ENCODE measurements around the gene ABCC8.

Gene ABCC8

DNA sequence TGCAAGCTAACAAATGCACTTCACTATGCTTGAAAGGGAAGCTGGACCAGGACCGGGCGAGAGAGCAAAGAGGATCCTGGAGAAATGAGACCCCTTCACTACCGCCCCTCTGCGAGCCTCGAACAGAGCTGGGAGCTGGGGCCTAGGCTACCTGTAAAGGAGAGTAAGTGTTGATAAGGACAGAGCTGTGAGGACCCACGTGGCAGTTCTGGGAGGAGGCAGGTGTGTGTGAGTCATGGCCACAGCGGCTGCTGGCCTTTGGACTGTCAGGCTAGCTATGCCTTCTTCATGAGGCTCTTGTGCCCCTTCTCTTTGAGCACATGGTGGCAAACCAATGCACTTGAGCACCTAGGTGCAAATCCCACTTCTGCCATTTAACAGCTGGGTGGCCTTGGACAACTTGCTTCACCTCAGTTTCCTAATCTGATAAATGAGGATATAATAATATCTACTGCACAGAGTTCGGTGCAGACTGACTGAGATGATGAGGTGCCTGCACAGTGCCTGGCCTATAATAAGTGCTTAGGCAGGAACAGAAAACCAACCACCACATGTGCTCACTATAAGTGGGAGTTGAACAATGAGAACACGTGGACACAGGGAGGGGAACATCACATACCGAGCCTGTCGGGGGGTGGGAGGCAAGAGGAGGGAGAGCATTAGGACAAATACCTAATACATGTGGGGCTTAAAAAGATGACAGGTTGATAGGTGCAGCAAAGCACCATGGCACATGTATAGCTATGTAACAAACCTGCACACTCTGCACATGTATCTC lies 52.9 kb downstream of the ABCC8 start:
- no peak for DNase-seq

DNA sequence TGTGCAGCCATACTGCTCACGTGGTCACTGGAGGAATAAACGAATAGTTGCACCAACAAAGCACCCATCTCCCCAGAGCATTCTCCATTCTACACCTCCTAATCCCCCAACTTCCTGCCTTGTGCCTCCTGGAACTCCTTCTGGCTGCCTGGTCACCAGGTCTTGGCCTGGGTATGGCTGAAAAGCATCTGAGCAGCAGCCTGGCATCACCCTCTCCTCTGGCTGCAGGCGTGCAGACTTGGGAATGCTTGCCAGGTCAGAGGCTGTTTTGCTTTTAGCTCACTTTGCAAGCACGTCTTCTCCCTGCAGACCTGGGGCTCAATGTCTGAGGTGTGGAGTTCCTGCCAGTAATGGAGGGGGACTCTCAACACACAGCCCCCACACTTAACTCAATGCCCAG lies 54.9 kb downstream of the ABCC8 start:
- no peak for DNase-seq

DNA sequence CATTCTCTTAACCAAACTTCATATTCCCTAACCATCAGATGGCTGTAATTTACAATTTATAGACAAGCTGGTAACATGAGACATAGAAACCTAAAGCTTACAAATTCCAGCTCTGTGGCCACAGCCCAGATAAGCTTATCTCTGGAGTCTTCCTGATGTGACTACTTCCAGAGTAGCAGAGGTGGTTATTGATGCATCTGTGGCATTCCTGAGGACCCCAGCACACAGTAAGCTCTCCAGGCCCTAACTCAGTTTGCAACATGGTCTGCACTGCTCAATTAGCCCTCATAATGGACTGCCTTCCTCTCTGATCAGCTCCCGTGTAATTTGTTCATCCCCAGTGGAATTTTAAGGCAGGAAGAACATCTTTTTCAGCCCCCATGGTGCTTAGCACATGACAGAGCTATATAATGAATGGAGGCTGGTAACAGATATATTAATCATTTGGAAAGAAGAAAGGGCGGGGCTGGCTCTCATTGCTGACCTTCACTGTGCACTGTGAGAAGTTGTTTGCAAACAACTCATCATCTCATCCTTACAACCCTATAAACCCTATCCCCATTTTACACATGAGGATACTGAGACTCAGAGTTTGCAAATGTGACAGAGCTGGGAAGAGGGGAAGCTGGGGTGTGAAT lies 58.1 kb downstream of the ABCC8 start:
- DNase-seq = no peak

DNA sequence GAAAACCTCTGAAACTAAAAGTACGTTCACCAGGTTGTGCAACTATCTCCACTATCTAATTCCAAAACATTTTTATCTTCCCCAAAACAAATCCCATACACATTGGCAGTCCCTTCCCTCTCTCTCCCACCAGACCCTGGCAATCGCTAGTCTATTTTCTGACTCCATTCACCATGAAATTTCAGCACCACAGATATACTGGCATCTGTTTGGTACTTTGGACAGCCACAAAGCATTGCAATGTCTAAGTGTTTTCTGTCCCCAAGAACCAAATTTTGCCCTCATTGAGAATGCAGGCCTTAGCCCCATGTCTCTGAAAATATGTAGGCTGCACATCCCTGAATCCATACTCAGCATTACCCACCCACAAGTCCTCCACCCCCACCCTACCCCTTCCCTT lies 60.2 kb downstream of the ABCC8 start:
- no peak for DNase-seq

DNA sequence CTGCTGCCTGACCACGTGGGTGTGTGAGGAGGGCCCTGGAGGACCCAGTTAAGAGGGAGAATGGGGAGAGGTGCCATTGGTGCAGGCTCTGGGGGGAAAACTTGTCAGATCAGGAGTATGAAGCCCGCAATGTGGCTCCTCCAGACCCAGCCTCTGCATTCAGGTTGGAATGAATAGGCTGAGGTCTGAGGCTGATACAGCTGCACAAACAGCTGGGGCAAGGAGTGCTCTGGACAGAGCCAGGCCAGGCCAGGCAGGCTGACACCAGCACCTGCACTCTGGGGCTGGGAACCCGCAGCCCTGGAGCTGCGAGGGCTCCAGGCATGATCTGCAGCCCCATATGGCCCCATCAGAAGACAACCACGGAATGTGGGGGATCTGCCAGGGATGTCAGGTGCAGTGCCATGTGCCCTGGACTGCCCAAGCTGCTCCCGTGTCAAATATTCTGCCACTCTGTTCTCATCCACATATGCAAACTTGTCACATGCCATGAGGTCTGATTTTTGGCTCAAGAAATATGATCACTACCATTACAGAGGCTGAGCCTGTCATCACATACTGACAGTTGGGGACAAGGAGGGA lies 61.0 kb downstream of the ABCC8 start:
- DNase-seq = no peak

DNA sequence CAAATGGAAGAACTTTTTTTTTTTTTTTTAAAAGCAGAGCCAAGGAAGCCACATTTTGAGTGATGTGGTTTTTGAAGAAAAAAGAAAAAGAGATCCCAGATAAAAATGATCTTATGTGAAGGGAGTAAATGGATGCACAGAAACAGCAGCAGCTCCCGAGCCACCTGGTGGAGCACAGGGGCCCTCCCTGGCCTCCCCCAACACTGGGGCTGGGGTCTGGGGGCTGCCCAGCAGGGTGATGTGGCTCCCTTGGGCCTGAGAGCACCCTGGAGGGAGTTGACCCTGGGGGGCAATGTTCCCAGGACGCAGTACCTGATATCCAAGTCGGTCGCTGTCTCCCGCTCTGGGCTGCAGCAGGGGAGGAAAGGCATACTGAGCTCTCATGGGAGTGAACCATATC lies 61.7 kb downstream of the ABCC8 start:
- no peak for DNase-seq

DNA sequence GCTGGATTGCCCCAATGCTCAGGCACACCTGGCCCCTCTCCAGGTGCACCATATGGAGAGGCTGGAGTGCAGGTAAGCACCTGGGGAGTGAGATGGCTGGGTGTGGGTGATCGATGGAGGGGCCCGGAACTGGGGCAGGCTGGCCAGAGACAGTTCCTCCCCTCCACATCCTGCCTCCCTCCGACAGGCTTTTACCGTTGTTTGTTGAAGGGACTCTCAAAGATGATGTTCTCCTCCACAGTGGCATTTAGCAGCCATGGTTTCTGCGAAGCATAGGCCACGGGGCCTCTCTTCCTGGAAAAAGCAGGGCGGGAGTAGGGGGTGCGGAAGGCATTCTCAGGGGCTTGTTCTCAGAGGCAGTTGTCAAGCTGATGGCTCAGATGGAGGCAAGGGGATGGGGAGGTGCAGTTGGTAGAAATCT lies 62.3 kb downstream of the ABCC8 start:
- no peak for DNase-seq

DNA sequence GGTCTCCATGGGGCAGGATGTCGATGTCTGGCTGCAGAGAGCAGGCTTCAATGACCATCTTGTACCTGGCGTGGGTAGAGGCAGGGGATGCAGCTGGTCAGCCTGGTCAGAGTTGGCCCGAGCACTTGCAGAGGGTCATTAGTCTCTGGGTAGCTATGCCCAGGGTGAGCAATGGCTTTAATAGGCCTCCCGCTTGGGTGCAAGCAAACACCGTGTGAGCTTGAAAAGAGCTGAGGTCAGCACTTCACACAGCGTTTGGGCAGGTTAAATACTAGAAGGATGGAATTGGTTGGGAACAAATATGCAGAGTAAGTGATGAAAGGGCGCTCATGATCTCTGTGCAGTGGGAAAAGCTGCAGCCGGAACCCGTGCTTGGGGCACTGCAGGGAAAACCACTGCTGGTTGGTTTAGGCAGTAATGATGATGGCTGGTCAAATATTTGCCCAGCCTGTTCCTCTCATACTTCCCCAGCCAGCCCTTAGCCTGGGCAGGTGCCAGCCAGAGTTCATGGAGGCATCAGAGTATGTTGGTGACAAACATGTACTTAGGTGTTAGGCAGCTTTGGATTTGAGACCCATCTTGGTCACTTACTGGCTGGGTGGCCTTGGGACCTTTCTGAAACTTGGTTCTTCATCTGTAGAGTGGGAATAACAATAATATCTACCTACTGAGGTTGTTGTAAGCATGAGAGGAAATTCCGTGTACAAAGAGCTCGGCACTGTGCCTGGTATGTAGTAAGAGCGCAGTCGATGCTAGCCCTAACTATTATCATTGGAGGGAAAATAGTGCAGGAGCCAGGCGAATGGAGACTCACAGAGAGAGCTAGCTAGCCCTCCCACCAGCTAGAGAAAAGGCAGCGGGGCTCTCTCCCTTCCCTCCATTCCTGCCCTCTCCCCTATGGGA lies 63.0 kb downstream of the ABCC8 start:
- no peak for DNase-seq

DNA sequence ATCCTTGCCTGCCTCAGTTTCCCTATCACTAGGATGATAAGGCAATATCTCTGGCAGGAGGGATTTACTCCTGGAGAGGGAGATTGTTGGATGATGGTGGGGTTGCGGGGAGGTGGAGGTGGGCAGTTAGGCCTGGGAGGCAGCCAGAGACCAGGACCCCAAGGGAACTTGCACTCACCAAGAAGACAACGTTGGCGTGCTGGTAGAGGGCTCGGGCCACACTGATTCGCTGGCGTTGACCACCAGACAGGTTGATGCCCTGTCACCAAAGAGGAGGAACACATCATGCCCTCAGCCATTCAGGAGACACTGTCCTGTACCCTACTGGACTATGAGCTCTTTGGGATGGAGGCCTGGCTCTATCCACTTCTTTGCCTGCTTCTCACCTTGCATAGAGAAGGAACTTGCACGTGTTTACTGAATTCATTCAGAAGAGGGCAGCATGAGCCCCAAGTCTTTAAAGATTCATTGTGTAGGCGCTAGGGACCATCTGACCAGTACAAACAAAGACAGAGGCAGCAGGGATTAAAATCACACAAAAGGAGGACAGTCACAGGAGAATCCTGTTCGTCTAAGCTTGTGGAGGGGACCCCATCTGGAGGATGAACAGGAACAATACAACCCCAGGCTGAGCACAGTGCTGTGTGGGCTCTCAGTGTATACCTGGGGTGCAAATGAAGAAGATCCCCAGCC lies 64.0 kb downstream of the ABCC8 start:
- DNase-seq = no peak

DNA sequence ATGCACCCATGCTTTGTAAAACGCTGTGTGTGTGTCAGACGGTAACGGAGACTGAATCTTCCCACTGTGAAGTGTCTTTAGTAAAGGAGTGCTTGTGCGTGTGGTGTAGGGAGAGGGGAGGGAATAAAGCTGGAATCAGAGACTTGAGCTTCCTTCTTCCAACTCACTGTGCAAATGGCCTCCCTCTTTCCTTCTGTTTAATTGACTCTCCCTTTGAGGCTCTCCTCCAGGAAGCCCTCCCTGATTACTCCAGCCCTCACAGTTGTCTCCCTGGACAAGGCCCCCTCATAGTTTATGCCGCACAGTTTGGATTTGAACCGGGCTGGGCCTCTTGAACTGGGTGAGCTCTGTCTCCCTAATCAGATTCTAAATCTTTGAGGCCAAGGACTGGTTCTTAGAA lies 65.2 kb downstream of the ABCC8 start:
- no peak for DNase-seq

DNA sequence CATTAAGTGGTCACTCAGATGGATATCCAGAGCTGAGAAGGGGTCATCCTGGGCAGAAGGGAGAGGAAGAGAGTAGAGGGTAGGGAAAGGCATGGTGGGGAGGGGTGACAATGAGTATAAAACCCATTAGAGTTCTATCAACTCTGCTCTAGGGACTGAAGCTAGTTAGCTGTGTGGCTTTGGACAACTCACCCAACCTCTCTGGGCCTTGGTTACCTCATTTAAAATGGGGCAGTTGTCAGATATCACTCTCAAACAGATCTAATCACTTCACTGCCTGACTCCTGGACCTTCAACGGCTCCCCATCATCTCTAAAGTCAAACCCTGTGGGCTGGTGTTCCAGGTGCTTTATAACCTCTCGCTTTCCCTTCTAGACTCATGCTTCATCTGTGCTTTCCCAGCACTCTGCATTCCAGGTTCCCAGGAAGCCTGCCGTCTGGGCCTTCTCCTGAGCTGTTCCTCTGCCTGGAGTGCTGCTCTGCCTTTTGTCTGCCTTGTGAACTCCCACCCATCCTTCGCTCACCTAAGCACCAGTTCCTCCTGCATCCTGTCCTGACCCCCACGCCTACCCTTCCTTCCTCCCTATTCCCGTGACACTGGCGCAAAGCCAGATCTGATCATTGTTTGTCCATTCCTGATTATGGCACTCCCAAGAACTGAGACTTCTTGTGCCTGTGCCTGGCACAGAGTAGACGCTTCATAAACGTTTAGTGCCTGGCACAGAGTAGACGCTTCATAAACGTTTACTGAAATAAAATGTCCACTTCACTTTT lies 65.9 kb downstream of the ABCC8 start:
- DNase-seq = no peak

DNA sequence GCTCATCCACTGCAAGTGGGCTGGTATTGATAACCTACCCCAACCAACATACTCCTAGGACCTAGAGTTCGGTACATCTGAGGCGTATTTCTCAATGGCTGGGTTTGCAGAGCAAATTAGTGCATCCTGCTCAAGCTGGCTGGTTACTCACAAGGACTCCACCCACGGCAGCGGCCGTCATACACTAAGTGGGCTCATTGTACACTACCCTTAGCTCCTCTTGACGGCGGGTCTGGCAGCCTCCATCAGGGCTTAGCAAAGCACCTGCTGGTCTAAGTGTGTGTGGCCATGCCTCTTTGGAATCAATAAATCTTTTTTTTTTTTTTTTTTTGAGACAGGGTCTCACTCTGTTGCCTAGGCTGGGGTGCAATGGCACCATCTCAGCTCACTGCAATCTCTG lies 68.0 kb downstream of the ABCC8 start:
- DNase-seq = no peak

DNA sequence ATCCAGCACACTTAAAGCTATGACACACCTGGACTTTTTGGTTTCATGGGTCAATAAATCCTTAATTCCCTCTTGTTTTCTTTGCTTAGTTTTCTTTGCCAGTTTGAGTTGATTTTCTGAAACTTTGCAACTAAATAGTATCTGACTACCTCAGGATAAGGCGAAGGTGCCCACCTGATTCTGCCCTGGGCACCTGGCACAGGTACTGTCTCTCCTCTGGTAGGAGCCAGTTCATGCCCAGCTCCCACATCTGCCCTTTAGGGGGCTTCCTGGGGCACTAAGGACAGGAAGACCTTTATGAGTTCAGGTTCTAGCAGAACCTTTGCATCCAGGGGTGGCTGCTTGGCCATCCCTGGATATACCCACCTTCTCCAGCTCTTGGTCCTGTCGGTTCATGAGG lies 68.6 kb downstream of the ABCC8 start:
- DNase-seq = no peak

DNA sequence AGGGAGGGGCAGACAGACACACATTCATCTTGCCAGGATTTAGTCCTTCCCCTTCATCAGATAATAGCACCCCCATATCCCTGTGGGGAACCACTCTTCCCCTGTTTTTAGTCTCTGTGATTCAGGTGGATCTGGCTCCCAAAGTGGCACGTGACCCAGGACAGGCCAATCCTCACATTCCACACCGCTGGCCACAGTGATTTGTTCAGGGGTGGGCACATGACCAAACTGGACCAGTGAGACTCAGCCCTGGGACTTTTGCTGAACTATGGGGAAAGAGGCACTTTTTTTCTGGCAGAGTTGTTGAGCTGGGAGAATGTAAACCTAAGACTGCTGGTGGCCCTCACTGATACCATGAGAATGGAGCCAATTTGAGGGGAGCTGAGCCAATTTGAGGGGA lies 69.1 kb downstream of the ABCC8 start:
- DNase-seq = no peak

DNA sequence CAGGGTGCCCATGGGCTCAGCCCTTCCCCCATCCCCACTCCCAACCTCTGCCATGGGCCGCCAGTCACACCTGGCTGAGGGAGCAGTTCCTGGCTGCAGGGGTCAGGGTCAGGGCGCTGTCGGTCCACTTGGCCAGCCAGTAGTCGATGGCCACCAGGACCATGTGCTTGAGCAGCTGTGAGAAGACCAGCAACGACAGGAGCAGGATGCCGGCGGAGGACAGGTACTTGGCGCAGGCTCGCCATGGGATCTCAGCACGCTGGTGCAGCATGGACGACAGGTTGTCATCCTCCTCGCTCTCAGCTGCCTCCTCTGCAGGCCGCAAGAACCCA lies 69.9 kb downstream of the ABCC8 start:
- DNase-seq = no peak

DNA sequence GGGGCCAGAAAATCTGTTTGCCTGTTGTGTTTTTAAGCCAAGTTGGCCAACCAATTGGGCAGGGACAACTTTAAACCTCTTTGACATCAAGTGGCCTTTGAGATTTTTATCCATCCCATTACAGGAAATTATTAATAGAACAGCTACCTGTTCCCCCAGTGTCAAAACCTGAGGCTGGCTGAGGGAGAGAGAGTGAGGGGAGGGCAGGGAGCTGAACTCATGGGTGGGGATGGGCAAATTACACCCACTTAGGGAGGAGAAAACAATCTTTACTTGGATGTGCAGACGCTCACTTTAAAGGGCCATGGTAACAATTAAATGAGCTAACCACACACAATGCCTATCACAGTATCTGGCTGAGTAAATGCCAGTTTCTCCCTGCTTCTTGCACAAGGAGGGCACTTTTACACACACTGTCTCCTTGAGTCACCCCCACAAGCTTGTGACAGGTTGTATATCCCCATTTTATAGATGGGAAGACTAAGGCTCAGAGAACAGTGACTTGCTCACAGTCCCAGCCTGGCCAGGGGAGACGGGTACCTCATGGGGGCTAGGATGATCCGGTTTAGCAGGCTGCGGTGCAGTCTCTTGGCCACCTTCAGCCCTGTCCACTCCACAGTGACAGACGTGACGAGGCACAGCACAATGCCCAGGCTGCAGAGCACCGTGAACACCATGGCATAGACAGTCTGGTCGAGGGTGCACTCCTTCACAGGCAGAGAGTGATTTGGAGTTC lies 70.4 kb downstream of the ABCC8 start:
- DNase-seq = no peak

DNA sequence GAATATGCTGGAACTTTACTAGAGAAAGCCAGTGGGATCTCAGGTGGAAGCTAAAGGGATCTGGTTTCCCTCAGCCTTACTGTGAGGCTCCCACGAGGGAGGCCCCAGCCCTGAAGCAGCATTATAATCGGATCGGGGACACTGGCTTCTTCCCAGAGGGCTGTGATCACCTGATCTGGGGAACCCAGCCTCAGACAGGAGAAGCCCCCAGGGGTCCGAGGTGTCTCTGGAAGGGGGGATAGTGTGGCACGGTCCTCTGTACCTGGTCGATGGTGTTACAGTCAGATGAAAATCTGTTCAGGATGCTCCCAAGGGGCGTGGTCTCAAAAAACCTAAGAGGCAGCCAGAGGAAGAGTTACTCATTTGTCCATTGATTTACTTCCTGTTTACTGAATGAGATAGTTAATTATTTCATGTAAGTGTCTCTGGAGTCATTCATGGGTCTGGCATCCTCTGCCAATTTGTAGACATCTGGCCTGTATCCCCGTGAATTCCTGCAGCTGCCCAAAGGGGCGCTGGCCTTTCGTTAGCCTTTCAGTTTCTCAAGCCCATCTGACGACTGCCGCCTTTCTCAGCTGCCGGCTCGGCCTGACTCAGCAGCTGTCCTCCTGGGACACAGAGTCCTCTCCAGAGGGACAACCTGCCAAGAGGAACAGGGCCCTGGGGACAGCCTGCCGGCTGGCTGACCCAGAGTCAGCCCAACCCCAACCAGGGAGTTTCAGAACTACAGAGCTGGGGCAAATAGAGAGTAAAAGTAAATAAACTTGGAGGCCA lies 71.2 kb downstream of the ABCC8 start:
- DNase-seq = no peak

DNA sequence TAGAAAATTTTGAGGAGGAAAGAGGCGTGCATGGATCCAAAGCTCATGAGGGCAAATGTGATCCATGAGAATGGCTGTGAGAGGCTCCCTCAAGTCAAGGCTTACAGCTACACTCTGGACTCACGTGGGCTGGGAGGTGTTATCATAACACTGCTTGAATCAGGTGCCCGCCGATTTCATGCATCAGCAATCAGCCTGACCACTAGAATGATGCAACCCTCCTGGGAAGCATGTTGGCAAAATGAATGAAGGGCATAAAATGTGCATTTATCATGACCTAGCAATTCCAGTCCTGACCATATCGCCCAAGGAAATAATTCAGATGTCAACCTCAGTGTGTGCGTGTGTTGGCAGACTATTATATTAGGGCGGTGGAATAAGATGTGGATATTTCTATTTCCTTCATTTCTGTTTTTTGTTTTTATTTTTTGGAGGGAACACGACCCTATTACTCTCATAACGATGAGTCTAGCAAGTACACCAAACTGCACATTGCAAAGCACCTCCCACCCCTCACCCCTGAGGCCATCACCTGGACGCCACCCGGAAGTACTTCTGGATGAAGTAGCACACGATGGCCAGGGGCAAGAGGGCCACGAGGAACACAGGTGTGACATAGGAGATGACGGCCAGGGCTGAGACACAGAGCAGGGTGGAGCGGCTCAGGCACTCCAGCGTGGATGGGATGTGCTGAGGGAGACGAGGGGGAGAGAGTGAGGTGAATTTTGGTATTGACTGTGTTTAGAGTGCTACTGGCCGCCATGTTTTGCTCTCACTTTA lies 72.5 kb downstream of the ABCC8 start:
- no peak for DNase-seq

DNA sequence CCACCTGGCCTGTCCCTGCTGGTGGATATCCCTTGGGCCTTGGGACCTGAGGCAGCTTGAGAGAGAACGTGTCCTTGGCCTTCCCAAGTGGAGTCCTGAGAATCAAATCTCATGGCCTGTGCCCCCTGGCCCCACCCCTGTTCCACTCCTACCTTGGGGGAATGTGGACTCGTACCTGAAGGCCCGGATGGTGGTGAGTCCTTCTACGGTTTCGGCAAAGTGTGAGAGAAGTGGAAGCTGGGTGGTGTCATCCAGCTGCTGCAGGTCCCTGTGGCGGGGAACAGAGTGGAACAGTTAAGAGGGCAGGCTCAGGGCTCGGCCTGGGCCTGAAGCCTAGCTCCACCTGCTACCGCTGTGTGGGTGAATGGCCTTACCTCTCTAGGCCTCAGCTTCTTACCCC lies 74.2 kb downstream of the ABCC8 start:
- DNase-seq = no peak

DNA sequence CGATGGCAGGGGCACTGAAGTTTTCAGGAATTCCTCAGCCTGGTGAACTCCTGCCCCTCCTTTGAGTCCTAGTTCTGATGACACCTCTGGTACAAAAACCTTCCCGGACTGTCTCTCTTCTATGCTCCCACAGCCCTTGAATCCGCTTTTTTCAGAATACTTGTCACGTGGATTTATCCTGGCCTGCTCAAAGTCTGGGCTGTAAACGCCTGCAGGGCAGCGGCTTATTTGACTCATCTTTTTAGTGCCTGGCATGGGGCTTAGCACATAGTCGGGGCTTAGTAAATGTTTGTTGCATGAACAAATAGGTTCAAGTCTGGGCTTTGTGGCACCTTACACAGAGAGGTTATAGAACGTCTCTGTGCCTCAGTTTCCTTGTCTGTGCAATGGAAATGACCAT lies 74.8 kb downstream of the ABCC8 start:
- DNase-seq = no peak

All from T1000 (cell line).